PFSK-1 (cell line): Measurements from ENCODE around the gene SCO2.

Experiments used
- FOXP2 ChIP-seq: optimal IDR thresholded peaks from 2 replicates; pipeline ENCODE3; 2011; ENCODE audit warnings: borderline replicate concordance, control low read depth, inconsistent platforms; ENCODE audit not compliant: insufficient read depth; ENCODE audit errors: extremely low read length, extremely low read depth
- POLR2AphosphoS5 ChIP-seq: IDR thresholded peaks from 2 replicates; pipeline ENCODE4 v1.6.1; 2012; ENCODE audit warnings: low read depth, mild to moderate bottlenecking, control low read depth, low read length, moderate library complexity
- REST ChIP-seq, 2 experiments: IDR thresholded peaks; 2 replicates each; pipeline versions ENCODE4 v1.6.1 to v1.8.0; 2011 to 2012; ENCODE audit warnings: low read depth in 2 of 2, low read length in 2 of 2, control low read depth in 1 of 2, inconsistent platforms in 1 of 2, mild to moderate bottlenecking in 1 of 2, moderate library complexity in 1 of 2; ENCODE audit not compliant: insufficient read depth in 1 of 2
- SIN3A ChIP-seq: IDR thresholded peaks from 2 replicates; pipeline ENCODE4 v1.6.1; 2012; ENCODE audit warnings: mild to moderate bottlenecking, low read length, moderate library complexity, borderline replicate concordance; ENCODE audit not compliant: insufficient read depth
- TAF1 ChIP-seq: IDR thresholded peaks from 2 replicates; pipeline ENCODE4 v1.6.1; 2012; ENCODE audit warnings: low read length, control low read depth, borderline replicate concordance; ENCODE audit not compliant: insufficient read depth

SCO2 gene

GRCh38 chr22:50530877-50531545, 5.6 kb upstream of the SCO2 start:
- TF ChIP-seq TAF1 (no peak), REST (IDR thresholded peaks at IDR 0.05; ENCODE audit: insufficient read depth in 1 of 2, low read depth in 2 of 2, low read length in 2 of 2) (no peak), POLR2AphosphoS5 (no peak)

- TF ChIP-seq FOXP2 = no peak
- no peak for TF ChIP-seq TAF1
Measured at GRCh38 chr22:50530580-50530876, 5.1 kb upstream of the SCO2 start.

GRCh38 chr22:50529897-50530579, 4.6 kb upstream of the SCO2 start, which contains the start of gene TYMP:
Gene TYMP, minus strand, starts transcription at chr22:50530012. Its CDS starts 303 bp downstream, at chr22:50529709.
- no peak for TF ChIP-seq FOXP2
- TF ChIP-seq TAF1 = no peak
- TF ChIP-seq REST (IDR thresholded peaks at IDR 0.05; ENCODE audit: insufficient read depth in 1 of 2, low read depth in 2 of 2, low read length in 2 of 2) = no peak
- TF ChIP-seq SIN3A = no peak
- no peak for TF ChIP-seq POLR2AphosphoS5

- no peak for TF ChIP-seq TAF1
- TF ChIP-seq REST (IDR thresholded peaks at IDR 0.05; ENCODE audit: insufficient read depth in 1 of 2, low read depth in 2 of 2, low read length in 2 of 2) = no peak
- TF ChIP-seq FOXP2 = no peak
- TF ChIP-seq POLR2AphosphoS5 = no peak
- no peak for TF ChIP-seq SIN3A
Measured at GRCh38 chr22:50529416-50529896, 4.1 kb upstream of the SCO2 start.

- TF ChIP-seq FOXP2 = no peak
- no peak for TF ChIP-seq POLR2AphosphoS5
- no peak for TF ChIP-seq REST (IDR thresholded peaks at IDR 0.05; ENCODE audit: insufficient read depth in 1 of 2, low read depth in 2 of 2, low read length in 2 of 2)
- TF ChIP-seq TAF1 = no peak
- no peak for TF ChIP-seq SIN3A
Measured at GRCh38 chr22:50528682-50529415, 3.5 kb upstream of the SCO2 start.
